GM19397 (cell line): ENCODE measurements around the gene RARB.

ENCODE experiments used
- ATAC-seq: cut with Tn5 transposase; IDR thresholded peaks from one replicate; pipeline ENCODE4 v1.9.1; 2021; ENCODE audit warnings: mild to moderate bottlenecking, moderate library complexity; ENCODE audit not compliant: unreplicated experiment

The RARB gene

DNA sequence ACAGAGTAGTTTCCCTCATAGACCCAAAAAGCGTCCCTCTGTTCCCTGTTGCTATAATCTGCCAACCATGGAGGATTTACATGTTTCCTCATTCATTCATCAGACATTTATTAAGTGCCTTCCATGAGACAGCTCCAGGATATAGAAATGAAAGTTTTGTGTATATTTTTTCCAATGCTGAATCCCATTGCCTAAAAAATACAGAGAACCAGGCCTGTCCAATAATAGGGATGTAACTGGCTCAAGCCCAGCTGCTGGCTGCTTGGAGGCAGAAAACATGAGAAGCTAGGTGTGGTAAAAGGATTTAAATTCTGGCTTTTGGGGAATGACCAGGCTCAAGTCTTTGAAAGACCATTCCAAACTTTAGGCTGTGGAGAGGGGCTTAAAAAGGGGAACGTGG lies 41.5 kb downstream of the RARB start:
- ATAC-seq: no peak

GRCh38 chr3:25471081-25471768 lies 43.2 kb downstream of the RARB start:
- no peak for ATAC-seq

GRCh38 chr3:25472153-25472552 lies 44.1 kb downstream of the RARB start:
- no peak for ATAC-seq

DNA sequence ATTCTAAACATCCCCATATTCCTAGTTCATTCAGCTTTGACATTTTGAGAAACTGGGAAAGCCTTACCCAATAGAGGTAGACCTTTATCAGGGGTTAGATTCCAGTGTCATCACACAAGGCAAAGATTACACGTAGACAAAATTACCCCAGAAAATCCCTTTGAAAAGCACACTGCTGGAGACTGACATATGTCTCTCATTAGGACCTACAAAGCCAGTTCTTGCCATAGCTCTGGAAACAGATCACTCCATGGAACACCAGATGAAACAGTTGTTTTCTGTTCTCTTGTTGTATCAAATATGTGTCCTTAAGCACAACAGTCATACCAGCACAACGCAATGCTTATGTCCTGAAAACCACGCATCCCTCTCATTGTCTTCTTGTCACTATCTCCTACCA lies 44.7 kb downstream of the RARB start:
- no peak for ATAC-seq

DNA sequence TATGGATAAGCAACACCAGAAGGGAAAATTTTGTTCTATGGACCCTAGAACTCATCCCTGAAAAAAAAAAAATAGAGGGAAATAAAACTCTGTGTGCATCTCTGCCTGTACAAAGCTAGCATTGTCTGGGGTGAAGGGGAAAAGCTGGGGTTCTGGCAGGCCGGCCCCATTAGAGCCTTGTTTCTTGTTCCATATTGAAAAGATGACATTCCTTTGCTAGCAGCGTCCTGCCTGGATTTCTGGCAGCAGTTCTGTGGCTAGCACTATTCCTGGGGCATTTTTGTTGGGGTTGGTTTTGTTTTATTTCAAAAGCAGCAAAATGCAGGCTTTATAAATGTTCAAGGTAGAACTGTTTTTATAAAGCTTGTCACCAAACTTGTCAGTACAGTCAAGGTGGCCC lies 45.2 kb downstream of the RARB start:
- no peak for ATAC-seq

DNA sequence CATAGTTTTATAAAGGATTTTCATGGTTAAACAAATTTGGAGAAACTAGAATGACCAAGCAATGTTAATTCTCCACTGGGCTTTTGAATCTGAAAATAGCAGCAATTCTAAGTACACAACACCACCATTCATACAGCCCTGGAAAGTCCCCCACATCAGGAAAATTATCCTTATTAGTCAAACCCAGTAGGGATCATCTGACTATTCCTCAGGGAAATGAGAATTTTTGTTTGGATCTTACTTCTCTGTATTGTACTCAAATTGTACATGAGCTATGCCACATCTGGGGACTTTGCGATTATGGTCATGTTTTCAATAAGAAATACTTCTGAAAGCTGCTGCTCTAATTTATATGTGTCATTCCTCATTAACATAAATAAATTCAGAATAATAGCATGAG lies 46.0 kb downstream of the RARB start:
- no peak for ATAC-seq

DNA sequence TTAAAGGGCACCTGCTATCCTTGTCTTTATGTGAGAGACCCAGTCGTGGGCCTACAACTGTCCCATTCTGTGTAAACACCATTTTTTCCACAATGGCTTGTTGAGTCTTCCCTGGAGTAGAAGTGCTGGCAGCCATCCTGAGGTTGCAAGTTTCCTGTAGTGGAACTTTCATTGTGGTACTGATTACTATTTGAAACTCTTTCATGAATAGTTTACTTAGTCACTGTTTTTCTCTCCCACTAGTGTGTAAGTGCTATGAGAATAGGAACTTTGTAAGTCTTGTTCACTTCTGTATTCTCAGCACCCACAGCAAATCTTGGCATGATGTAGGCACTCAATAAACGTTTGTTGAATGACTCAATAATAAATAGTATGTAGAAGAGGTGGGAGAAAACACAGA lies 48.6 kb downstream of the RARB start:
- ATAC-seq: no peak

DNA sequence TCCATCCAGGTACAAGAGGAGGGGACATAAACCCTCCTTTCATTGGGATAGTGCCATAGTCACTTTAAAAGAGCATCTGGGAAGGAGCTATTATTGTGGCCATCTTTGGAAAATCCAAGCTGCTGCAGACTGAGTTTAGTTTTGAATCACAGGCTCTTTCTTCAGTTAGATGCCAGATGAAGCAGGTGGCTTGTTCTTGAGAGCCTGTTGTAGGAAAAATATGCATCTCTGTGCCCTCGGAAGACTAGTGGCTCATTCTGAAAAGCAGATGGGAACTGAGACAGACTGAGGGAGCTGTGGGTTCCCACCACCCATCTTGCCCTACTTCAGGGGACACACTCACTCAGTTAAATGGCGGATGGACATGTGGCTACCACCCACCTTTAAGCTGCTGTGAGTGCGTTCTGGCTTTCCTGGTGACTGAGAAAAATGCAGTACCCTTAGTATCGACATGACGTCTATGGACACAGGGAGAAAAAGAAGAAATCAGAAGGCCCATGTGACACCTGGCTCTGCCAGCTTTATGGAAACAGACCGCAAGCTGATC lies 50.2 kb downstream of the RARB start:
- ATAC-seq: no peak

- ATAC-seq: no peak
Measured at GRCh38 chr3:25478964-25479726, 51.1 kb downstream of the RARB start.

GRCh38 chr3:25479727-25480010 lies 51.6 kb downstream of the RARB start:
- no peak for ATAC-seq

DNA sequence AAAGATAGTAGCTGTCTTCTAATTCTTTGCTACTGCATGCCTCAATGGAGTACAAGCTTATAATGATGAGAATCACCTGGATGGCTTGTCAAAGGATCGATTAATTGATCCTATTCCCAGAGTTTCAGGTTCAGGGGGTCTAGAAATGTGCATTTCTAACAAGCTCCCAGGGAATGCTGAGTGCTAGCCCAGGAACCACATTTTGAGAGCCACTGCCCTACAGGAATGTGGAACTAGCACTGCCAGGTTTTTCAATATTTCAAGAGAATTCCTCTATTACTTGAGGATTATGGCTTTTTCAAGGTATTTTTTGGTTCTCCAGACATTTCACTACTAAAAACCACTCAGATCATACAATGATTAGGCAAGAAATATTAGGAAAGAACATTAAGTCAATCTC lies 52.7 kb downstream of the RARB start:
- no peak for ATAC-seq

DNA sequence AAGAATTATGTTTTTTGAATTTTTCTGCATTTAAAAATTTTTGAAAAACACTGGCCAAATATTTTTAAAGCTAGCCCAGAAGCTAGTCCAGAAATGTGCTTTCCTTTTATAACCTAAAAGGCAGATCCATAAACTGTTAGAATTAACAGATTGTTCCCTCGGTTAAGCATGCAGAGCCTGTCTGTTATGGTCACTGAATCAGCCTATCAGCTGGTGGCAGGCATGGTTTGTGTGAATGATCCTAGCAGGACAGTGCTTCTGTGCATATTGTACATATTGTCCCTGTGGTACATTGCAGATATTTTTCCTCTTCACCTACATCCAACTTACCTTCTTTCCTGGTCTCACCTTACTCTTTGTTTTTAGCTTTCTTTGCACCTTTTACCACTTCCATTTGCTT lies 53.3 kb downstream of the RARB start:
- no peak for ATAC-seq

GRCh38 chr3:25483456-25483855 lies 55.4 kb downstream of the RARB start:
- ATAC-seq: no peak

- ATAC-seq: no peak
Measured at GRCh38 chr3:25485673-25486072, 57.6 kb downstream of the RARB start.

- no peak for ATAC-seq
Measured at GRCh38 chr3:25486932-25487331, 58.9 kb downstream of the RARB start.

- no peak for ATAC-seq
Measured at GRCh38 chr3:25489858-25490593, 62.0 kb downstream of the RARB start.

- no peak for ATAC-seq
Measured at GRCh38 chr3:25493246-25493645, 65.2 kb downstream of the RARB start.

DNA sequence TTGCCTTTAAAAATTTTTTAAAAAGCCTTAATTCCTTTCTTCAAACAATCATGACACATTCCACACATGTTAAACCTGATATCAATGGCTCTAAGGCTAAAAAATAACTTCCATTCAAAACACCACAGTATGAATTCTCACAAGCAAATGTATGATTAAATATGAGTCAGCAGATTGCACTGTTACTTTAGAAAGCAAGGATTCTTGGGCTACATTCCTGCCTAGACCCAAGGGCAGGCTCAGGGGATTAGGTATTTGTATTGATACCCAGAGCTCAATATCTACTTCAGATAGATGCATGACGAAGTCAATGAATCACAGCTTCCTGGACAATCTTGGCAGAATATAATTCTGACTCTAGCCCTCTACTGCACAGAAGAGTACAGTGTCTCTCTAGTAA lies 65.7 kb downstream of the RARB start:
- ATAC-seq: no peak

DNA sequence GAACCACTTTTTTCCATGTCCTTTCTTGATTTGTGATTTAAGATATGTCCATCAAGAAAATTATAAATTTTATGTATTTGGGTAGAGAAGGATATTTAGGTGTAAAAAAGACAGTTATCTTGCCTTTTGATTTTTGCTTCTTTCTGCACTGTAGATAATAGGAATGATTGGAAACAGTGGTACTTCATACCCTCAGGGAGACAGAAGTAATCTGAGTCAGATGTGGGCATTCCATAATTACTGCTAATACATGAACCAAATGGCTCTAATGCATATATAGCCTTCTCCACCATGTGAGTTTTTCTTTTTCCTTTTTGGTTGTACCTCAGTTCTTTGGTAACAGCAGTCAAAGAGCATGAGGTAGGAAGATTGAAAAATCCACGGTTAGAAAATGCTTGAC lies 67.2 kb downstream of the RARB start:
- ATAC-seq: no peak

DNA sequence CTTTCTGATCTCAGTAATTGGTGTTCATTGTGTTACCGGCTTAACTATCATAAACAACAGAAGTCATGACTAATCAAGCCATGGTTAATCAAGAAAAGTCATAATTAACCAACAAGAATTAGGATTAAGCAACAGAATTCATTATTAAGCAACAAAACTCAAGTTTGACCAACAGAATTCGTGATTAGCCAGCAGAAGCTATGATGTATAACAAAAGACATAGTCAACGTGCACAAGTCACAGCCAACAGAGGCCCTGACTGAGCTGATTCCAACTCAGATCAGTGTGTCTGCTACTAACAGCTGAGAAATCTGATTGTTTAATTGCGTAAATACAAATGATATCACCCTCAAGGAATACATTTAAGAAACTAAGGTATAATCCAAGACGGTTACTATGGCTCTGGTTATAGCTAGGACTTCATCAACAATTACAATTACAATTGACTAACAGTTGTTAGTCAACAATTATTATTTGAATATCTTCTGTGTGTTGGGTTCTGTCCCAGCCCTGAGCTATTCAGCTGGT lies 67.7 kb downstream of the RARB start:
- ATAC-seq: no peak

DNA sequence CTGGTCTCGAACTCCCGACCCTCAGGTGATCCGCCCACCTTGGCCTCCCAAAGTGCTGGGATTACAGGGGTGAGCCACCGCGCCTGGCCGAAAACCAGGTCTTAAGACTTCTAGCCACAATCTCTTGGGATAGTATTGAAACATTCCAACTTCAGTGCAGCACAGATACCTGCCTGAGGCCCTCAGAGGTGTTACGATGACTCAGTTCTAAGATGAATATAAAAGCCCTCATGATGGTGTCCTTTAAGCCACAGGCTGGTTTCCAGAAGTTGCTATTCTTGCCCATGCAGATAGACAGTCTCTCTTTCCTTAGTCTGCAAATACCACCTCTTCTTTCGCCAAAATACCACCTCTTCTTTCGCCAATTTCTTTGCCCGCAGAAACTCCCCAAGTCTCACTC lies 69.0 kb downstream of the RARB start:
- ATAC-seq: no peak
